HCT116 (cell line): ENCODE measurements around the gene HSPG2. TPM values are rescaled to one million over a fixed set of nuclear protein-coding genes. Genes with fewer than 3 reads are reported as not detected.

Experiments
- ATAC-seq: fragments of 200-7000 bp; cut with Tn5 transposase; 2 replicates; pipeline ENCODE4 v1.9.1; 2020; ENCODE audit warnings: mild to moderate bottlenecking, moderate library complexity
- BruUV-seq: library from RNA; stranded (reverse); fragments of 400-500 nt; replicated peaks from 2 replicates; lab custom pipeline; 2021; lab: Mats Ljungman, UMichigan
- CTCF ChIA-PET: fragments of 300-600 bp; sonication (Branson Sonifier 250); formaldehyde crosslinking; loops from one replicate; lab custom pipeline; 2021; ENCODE audit warnings: antibody characterized with exemption; lab: Charles Lee
- POLR2A ChIA-PET: fragments of 300-600, 350-600 bp; sonication (Branson Sonifier 250); formaldehyde crosslinking; loops from one replicate; lab custom pipeline; 2021; ENCODE audit warnings: antibody characterized with exemption; lab: Charles Lee
- RAD21 ChIA-PET, 2 experiments: fragments of 300-600 bp; sonication (Branson Sonifier 250); formaldehyde crosslinking; loops; one replicate each; lab custom pipeline; 2023; ENCODE audit warnings: low total read pairs in 2 of 2; ENCODE audit not compliant: uncharacterized antibody in 2 of 2, unreplicated experiment in 2 of 2, low non-redundant PET in 1 of 2; lab: Charles Lee
- DNase-seq: peaks from one replicate; pipeline ENCODE4 v3.0.0-alpha.2; 2010; ENCODE audit warnings: low read depth, low spot score
- H2AFZ ChIP-seq: fragments of 200-600 bp; shearing (Covaris generic), sonication (generic); 2 replicates; pipeline ENCODE4 v1.6.1; 2017; ENCODE audit warnings: low read depth, mixed run types, mixed read lengths, antibody characterized with exemption, low read length; ENCODE audit not compliant: poor library complexity, severe bottlenecking
- H3K27ac ChIP-seq: 2 replicates; pipeline ENCODE4 v1.5.1; 2012; ENCODE audit warnings: low read depth, low read length
- H3K27me3 ChIP-seq: fragments of 200-600 bp; sonication (generic); 2 replicates; pipeline ENCODE4 v1.6.1; 2016; ENCODE audit warnings: mixed run types, low read length, mixed read lengths; ENCODE audit not compliant: insufficient read depth
- H3K36me3 ChIP-seq, 2 experiments: fragments of 200-500 bp in 1 of 2; fragments of 200-600 bp in 1 of 2; sonication (Bioruptor generic) in 1 of 2; sonication (generic) in 1 of 2; 2 replicates each; pipeline versions ENCODE4 v1.5.1 to v1.6.1; 2014 to 2016; ENCODE audit warnings: low read length in 2 of 2, inconsistent platforms in 1 of 2, mixed read lengths in 1 of 2, mixed run types in 1 of 2; ENCODE audit not compliant: insufficient read depth in 2 of 2, control insufficient read depth in 1 of 2
- H3K4me1 ChIP-seq, 2 experiments: fragments of 200-600 bp in 1 of 2; sonication (generic) in 1 of 2; 2 replicates each; pipeline versions ENCODE4 v1.5.1 to v1.6.1; 2012 to 2017; ENCODE audit warnings: low read length in 2 of 2, inconsistent platforms in 1 of 2, mild to moderate bottlenecking in 1 of 2, mixed read lengths in 1 of 2, mixed run types in 1 of 2, moderate library complexity in 1 of 2; ENCODE audit not compliant: insufficient read depth in 2 of 2, control insufficient read depth in 1 of 2
- H3K4me2 ChIP-seq: fragments of 200-600 bp; sonication (generic); 2 replicates; pipeline ENCODE4 v1.6.1; 2017; ENCODE audit warnings: mixed run types, low read length, mixed read lengths
- H3K4me3 ChIP-seq, 2 experiments: fragments of 200-600 bp in 1 of 2; sonication (generic) in 1 of 2; replicated peaks in 1 of 2; 2 replicates each; pipeline ENCODE4 v1.5.1; 2011 to 2016; ENCODE audit warnings: low read length in 2 of 2, control low read depth in 1 of 2, low read depth in 1 of 2, mild to moderate bottlenecking in 1 of 2, mixed read lengths in 1 of 2, mixed run types in 1 of 2
- H3K79me2 ChIP-seq: fragments of 200-600 bp; sonication (generic); 2 replicates; pipeline ENCODE4 v1.6.1; 2017; ENCODE audit warnings: mild to moderate bottlenecking, mixed run types, low read length, moderate library complexity, mixed read lengths; ENCODE audit not compliant: insufficient read depth
- H3K9ac ChIP-seq: fragments of 200-600 bp; sonication (generic); 2 replicates; pipeline ENCODE4 v1.6.1; 2016; ENCODE audit warnings: low read length, mixed read lengths
- H3K9me2 ChIP-seq: fragments of 200-600 bp; sonication (generic), shearing (Covaris generic); 2 replicates; pipeline ENCODE4 v1.6.1; 2017; ENCODE audit warnings: mixed run types, mild to moderate bottlenecking, moderate library complexity; ENCODE audit not compliant: insufficient read depth
- H3K9me3 ChIP-seq, 2 experiments: fragments of 200-500 bp in 1 of 2; fragments of 200-600 bp in 1 of 2; sonication (Bioruptor generic) in 1 of 2; sonication (generic) in 1 of 2; 2 replicates each; pipeline ENCODE4 v1.6.1; 2014 to 2017; ENCODE audit warnings: low read length in 2 of 2, mixed read lengths in 2 of 2, inconsistent platforms in 1 of 2, low read depth in 1 of 2, mild to moderate bottlenecking in 1 of 2, mixed run types in 1 of 2, moderate library complexity in 1 of 2; ENCODE audit not compliant: control insufficient read depth in 1 of 2, insufficient read depth in 1 of 2
- H4K20me1 ChIP-seq: fragments of 200-600 bp; sonication (generic), shearing (Covaris generic); 2 replicates; pipeline ENCODE4 v1.6.1; 2017; ENCODE audit warnings: mixed run types, mild to moderate bottlenecking, moderate library complexity; ENCODE audit not compliant: insufficient read depth
- CBX3 ChIP-seq: IDR thresholded peaks from 2 replicates; pipeline ENCODE4 v1.6.1; 2012; ENCODE audit warnings: low read depth
- CEBPB ChIP-seq: IDR thresholded peaks from 2 replicates; pipeline ENCODE4 v1.6.1; 2012; ENCODE audit warnings: low read depth
- EGR1 ChIP-seq: IDR thresholded peaks from 2 replicates; pipeline ENCODE4 v1.6.1; 2012; ENCODE audit warnings: low read depth
- ELF1 ChIP-seq: IDR thresholded peaks from 2 replicates; pipeline ENCODE4 v1.6.1; 2012; ENCODE audit warnings: low read depth, borderline replicate concordance
- EZH2 ChIP-seq: fragments of 200-600 bp; sonication (generic); IDR thresholded peaks from 2 replicates; pipeline ENCODE4 v1.6.1; 2017; ENCODE audit warnings: antibody characterized with exemption, mixed run types
- EZH2phosphoT487 ChIP-seq: fragments of 200-600 bp; IDR thresholded peaks from 2 replicates; pipeline ENCODE4 v1.6.1; 2018; ENCODE audit warnings: antibody characterized with exemption, borderline replicate concordance
- FOSL1 ChIP-seq: IDR thresholded peaks from 2 replicates; pipeline ENCODE4 v1.6.1; 2012; ENCODE audit warnings: low read depth
- POLR2A ChIP-seq: IDR thresholded peaks from 2 replicates; pipeline ENCODE4 v1.7.0; 2011; ENCODE audit warnings: borderline replicate concordance; ENCODE audit not compliant: insufficient read depth, insufficient read length; ENCODE audit errors: extremely low read depth
- POLR2AphosphoS5 ChIP-seq: IDR thresholded peaks from 2 replicates; pipeline ENCODE4 v1.6.1; 2011; ENCODE audit warnings: mild to moderate bottlenecking, low read depth, low read length, moderate library complexity
- RAD21 ChIP-seq: IDR thresholded peaks from 2 replicates; pipeline ENCODE4 v1.6.1; 2012; ENCODE audit warnings: low read depth, mild to moderate bottlenecking
- SIN3A ChIP-seq: IDR thresholded peaks from 2 replicates; pipeline ENCODE4 v1.6.1; 2012; ENCODE audit warnings: low read depth
- SP1 ChIP-seq: IDR thresholded peaks from 2 replicates; pipeline ENCODE4 v1.6.1; 2012; ENCODE audit warnings: low read depth
- TCF7L2 ChIP-seq: IDR thresholded peaks from 2 replicates; pipeline ENCODE4 v1.7.0; 2011; ENCODE audit warnings: borderline replicate concordance, inconsistent platforms; ENCODE audit not compliant: insufficient read depth, insufficient read length; ENCODE audit errors: extremely low read depth
- YY1 ChIP-seq: IDR thresholded peaks from 2 replicates; pipeline ENCODE4 v1.6.1; 2011; ENCODE audit warnings: low read length, low read depth, moderate library complexity, mild to moderate bottlenecking; ENCODE audit not compliant: insufficient replicate concordance; ENCODE audit errors: extremely low read depth
- ZFX ChIP-seq: fragments of 450-650 bp; IDR thresholded peaks from 2 replicates; pipeline ENCODE4 v1.6.1; 2017
- ZNF274 ChIP-seq: fragments of 200-500 bp; sonication (Bioruptor generic); IDR thresholded peaks from 2 replicates; pipeline ENCODE4 v1.6.1; 2014; ENCODE audit warnings: mild to moderate bottlenecking, low read depth, low read length, inconsistent platforms
- intact Hi-C: fragments of 100-400 bp; cut with micrococcal nuclease; formaldehyde crosslinking; loops from 2 replicates; pipeline ENCODE4 v1.10.0; 2022
- total RNA-seq: library from RNA; stranded (reverse); gene quantifications from one replicate; pipeline ENCODE4 v1.2.1, GENCODE V29; 2021; ENCODE audit not compliant: unreplicated experiment
- TF ChIP-seq, protein P1 (sequence below): IDR thresholded peaks from 2 replicates; pipeline ENCODE4 v1.6.1; 2012

HSPG2 gene
- total RNA-seq, 1 experiment from 2014 or later, result 55.7 TPM

DNA sequence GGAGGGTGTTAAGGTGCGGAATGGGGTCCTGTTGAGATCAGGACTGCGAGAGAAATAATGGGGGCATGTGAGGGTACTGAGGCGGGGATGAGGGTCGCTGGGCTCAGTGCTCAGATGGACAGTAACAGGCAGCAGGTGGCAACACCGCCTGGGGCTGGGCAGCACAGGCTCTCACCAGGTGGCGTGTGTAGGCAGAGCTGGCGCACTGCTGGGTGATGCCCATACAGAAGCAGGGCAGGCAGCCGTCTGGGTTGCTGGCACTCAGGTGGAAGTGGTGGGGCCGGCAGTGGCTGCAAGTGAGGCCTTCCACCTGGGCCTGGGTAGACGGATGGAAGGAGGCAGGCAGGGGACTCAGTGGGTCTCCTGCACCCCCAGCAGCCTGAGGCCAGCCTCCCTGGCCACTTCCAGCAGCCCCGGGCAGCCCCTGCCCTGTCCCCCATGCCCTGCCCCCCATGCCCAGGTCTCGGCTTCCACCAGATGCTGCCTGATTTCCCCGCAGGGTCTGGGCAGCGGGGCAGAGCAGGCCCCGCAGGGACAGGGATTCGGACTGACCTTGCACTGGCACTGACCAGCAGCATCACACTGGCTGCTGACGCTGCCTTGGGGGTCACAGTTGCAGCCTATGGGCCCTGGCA, 64.5 kb downstream of the HSPG2 start:
- POLR2A ChIA-PET, result no interaction called here

DNA sequence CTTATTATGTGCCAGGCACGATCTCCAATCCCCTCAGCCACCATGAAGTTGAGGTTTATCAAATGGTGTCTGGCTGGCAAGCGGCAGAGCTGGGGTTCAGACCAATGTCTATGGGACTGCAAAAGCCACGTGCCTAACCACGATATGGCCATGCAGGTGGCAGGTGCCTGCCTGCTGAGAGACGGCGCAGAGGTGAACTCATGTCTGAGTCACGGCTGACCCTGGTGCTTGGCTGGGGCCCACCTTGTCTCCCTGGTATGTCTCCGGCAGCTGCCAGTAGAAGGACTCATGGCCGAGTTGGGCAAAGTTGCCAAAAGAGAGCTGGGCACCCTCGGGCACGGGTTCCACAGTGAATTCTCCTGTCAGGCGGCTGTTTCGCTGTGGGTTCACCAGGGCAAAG, 65.2 kb downstream of the HSPG2 start:
- no peak overlapping the region for H3K4me3 ChIP-seq
- H3K27me3 ChIP-seq, result no peaks in the 10 kb centered on the region
- ChIA-PET RAD21 (no interaction called here), POLR2A (no interaction called here), CTCF (no interaction called here)
- intact Hi-C loops, result loop anchor here (5.0 kb wide), 1 partner anchor 90 kb away; no protein-coding TSS in a partner anchor
- ATAC-seq, result peak; percentile 66
- H3K4me1 ChIP-seq, result peaks cover 20 to 30% of the 10 kb centered on the region in 2 experiments
- no peak overlapping the region for H3K27ac ChIP-seq
- no TSS peak for BruUV-seq
- H3K4me2 ChIP-seq, result peak overlapping the region; percentile 45
- no peak for DNase-seq
- peaks cover 0 to 2% of the 10 kb centered on the region in 2 experiments; a peak in 1 of 4 replicates for H3K36me3 ChIP-seq
- H4K20me1 ChIP-seq, result no peaks in the 10 kb centered on the region
- H3K9me3 ChIP-seq, result no peaks in the 10 kb centered on the region
- H3K79me2 ChIP-seq, result no peaks in the 10 kb centered on the region
- H2AFZ ChIP-seq, result no peak overlapping the region
- no peaks in the 10 kb centered on the region for H3K9me2 ChIP-seq
- H3K9ac ChIP-seq, result no peak overlapping the region
- TF ChIP-seq CEBPB, result no peak
- no peak for TF ChIP-seq ZNF274
- no peak for TF ChIP-seq ZFX
- TF ChIP-seq RAD21, result no peak
- no peak for TF ChIP-seq TCF7L2
- no peak for TF ChIP-seq POLR2A
- no peak for TF ChIP-seq ELF1
- TF ChIP-seq EZH2, result no peak
- TF ChIP-seq, protein P1, sequence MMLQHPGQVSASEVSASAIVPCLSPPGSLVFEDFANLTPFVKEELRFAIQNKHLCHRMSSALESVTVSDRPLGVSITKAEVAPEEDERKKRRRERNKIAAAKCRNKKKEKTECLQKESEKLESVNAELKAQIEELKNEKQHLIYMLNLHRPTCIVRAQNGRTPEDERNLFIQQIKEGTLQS, result no peak
- TF ChIP-seq EGR1, result no peak
- TF ChIP-seq SP1, result peak; percentile 41; the same call in 1 of the 2 replicates
- no peak for TF ChIP-seq SIN3A
- TF ChIP-seq FOSL1, result peak; percentile 63; the same call in 1 of the 2 replicates
- TF ChIP-seq POLR2AphosphoS5, result peak; percentile 35; the same call in 1 of the 2 replicates
- TF ChIP-seq YY1, result no peak
- no peak for TF ChIP-seq CBX3
- TF ChIP-seq EZH2phosphoT487, result no peak

More for the DNA sequence above, 64.5 kb downstream of the HSPG2 start:
- DNase-seq (no peak), ATAC-seq (no peak)
- Histone ChIP-seq H3K27ac (no peak overlapping the region), H4K20me1 (no peaks in the 10 kb centered on the region), H2AFZ (no peak overlapping the region), H3K4me1 (peaks cover 20 to 30% of the 10 kb centered on the region in 2 experiments), H3K4me2 (peak overlapping the region; percentile 45), H3K36me3 (peaks cover 0 to 2% of the 10 kb centered on the region in 2 experiments; a peak in 1 of 4 replicates), H3K9me3 (no peaks in the 10 kb centered on the region), H3K9me2 (no peaks in the 10 kb centered on the region), H3K9ac (no peak overlapping the region), H3K4me3 (no peak overlapping the region), H3K27me3 (no peaks in the 10 kb centered on the region), H3K79me2 (no peaks in the 10 kb centered on the region)
- ChIA-PET RAD21 (no interaction called here), CTCF (no interaction called here)
- TF ChIP-seq, protein P1, result no peak
- no peak for TF ChIP-seq POLR2A
- no peak for TF ChIP-seq POLR2AphosphoS5
- no peak for TF ChIP-seq ZFX
- TF ChIP-seq TCF7L2, result no peak
- no peak for TF ChIP-seq SIN3A
- TF ChIP-seq EZH2phosphoT487, result no peak
- TF ChIP-seq ZNF274, result no peak
- no peak for TF ChIP-seq CBX3
- BruUV-seq, result no TSS peak
- intact Hi-C loops, result loop anchor here (5.0 kb wide), 1 partner anchor 90 kb away; no protein-coding TSS in a partner anchor
